GM21576 (cell line): Measurements from ENCODE around the gene EIF4B.

ENCODE experiments used
- ATAC-seq: cut with Tn5 transposase; IDR thresholded peaks from one replicate; pipeline ENCODE4 v1.9.1; 2021; ENCODE audit warnings: mild to moderate bottlenecking, moderate library complexity; ENCODE audit not compliant: unreplicated experiment

Gene EIF4B

DNA sequence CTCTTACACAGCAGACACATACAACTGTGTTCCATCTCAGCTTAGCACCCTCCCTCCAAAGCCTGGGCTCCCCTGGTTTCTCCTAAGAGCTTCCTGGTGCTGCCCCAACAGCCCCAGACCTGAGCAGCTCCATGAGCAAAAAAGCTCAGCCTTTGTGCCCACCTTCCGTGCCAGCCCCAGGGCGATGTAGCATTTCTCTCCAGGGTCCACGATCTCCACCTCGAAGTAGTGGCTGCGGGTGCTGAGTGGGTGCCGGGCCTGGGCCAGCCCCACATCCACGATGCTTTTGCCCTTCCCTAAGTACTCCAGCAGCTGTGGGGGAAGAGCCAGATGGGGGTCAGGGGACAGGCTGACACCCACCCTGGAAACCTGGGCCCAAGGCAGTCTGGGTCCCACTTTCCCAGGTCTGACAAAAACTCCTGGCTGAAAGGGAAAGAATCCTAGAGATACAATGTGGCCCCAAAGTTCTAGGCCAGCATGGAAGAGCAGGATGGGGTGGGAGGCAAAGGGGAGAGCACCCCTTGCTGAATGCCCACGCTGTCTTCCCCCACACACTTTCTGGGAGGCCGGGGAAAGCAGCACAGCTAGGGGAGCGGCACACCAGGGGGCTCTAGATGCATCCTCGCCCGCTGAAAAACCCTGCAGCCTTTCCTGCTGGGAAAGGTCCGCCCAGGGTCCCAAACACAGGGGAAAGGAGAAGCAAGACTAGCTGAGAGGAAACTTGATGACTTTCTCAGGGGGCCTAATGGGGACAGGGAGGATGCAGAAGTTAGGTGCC lies 61.9 kb downstream of the EIF4B start:
- no peak for ATAC-seq

DNA sequence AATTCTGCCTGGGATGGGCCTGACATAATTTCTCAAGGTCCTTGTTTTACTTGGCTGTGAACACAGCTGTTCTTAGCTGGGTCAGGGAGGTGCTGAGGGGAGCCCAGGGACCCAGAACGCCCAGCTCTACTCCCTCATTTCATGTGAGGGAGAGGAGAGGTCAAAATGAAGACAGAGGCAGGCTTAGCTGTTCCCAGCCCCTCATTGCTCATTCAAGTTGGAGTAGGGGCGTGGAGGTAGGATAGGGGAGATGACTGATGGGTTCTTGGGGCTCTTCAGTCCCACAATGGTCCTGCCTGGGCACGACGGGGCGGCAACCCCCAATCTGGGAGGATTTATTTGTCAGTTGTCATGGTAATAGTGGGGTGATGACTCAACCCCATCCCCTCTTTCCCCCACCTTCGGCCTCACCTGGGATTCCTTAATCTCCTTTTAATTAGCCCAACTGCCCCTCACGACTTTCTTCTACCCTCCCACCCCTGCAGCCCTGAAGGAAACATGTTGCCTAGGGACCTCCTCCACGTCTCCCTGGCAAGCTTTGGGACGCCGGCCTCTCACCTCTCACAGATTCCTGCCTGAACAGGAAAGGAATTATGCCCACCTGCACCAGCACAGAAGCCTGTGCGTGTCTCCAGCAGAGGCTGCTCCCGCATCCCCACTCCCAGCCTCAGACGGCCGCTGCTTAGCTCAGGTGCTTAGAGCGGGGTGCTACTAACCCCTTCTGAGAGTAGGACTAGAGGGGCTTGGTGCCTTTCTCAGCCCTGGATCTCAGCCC lies 62.7 kb downstream of the EIF4B start:
- ATAC-seq, result no peak

DNA sequence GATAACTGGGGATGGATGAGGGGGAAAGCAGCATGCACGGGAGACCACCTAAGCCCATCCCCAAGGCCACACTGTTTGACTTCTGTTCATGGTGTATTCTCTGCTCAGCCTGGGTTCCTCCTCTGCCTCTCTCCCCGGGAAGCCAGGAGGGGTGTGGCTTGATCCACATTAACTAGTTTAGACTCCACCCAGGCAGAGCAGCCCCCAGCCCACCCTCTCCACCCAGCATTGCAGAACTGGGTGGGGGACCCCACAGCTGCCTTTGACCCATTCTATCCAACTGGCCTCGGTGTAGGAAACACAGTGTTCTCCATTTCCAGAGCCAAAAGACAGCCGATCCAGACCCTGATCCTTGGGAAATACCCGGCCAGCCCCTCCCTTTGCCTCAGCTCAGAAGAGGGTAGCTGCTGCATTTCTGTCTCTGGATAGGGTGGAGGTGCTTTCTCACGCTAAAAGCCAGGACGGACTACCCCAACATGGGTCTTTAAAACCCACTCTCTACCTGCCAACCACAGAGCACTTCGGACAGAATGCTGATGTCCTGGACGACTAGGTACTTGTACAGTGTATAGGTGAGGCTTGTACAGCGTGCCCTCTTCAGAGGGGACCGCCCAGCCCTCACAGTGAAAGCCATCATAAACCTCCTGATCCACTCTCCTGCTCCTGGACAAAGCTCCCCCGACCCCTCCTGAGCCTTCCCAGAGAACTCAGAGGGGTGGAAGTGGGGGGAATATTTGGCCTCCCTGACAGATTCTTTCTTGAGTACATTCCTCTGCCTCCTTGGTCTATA lies 63.6 kb downstream of the EIF4B start:
- ATAC-seq, result no peak

DNA sequence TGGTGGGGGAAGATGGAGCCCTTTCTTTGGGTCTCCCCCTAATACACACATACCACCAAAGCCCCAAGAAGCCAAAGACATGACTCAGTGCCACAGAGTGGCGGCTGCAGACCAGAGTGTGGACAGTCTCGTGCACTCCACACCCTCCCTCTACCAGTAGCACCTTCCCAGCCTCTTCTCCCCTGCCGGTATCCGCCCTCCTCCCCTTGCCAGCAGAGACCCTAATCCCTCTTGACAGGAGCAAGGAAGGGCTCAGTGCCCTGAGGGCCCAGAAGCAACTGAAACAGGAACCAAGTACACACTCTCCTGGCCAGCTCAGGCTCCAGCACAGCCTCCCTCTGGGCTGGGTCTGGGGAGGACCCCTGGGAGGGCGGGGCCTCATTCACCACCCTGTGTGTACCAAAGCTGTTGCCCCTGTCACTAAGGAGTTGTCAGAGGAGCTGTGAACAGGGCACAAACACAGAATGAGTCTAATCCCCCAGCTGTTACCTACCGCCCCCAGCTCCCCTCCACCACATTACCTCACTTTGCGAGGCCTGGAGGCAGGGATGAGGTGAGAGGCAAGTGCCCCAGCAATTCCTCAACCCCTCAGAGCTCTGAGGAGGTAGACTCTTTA lies 64.7 kb downstream of the EIF4B start:
- ATAC-seq, result no peak

DNA sequence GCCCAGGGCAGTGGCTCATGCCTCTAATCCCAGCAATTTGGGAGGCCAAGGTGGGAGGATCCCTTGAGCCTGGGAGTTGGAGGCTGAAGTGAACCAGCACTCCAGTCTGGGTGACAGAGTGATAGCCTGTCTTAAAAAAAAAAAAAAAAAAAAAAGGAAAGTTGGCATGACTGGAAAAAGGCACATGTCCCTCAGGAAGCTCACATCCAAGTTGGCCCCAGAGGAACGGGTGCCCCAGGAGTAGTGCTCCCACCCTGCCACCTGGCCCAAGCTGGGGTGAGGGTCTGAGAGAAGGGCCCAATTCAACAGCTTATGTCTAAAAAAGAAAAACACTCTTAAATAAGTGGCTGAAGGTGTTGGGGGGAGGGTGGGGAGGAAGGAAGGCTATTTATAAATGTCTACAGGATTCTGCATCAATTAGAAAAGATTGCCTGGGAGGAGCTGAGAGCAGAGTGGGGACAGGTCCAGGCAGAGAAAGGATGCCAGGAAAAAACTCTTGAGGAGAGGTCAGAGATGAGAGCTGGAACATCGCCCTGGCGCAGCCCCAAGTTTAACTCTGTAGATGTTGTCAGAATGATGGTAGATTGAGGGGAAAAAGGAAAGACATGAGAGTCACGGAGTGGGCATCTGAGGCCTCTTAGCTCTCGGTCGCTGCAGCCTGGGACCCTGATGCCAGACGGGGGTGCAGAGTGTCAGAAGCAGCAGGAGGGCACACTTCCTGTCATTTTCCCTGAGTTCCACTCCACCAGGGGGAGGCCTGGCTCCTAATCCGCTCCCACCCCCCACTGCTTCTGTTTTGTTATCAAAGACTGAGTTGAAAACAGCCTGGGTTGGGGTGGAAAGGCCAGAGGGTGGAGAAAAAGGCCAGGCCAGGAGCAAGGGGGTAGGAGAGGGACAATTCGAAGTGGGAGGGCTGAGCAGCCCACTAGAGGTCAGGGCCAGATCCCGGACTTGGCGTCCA lies 65.6 kb downstream of the EIF4B start:
- ATAC-seq, result no peak

DNA sequence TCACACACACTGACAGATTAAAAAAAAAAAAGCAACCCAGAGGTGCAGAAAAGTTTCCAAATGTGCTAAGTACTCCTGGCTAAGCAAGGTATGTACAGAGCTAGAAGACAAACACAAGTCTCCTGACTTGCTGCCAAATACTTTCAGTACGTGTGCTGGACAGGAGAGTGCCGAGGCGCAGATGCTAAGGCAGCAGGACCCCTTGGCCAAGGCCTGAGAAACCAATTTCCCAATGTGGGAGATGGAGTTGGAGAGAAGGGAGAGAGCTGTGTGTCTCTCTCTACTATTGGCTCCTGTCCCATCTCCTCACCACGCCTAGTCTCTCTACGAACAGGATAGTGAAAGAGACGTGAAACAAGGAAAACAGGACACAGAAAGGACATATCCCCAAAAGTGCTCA lies 67.6 kb downstream of the EIF4B start:
- ATAC-seq, result no peak

DNA sequence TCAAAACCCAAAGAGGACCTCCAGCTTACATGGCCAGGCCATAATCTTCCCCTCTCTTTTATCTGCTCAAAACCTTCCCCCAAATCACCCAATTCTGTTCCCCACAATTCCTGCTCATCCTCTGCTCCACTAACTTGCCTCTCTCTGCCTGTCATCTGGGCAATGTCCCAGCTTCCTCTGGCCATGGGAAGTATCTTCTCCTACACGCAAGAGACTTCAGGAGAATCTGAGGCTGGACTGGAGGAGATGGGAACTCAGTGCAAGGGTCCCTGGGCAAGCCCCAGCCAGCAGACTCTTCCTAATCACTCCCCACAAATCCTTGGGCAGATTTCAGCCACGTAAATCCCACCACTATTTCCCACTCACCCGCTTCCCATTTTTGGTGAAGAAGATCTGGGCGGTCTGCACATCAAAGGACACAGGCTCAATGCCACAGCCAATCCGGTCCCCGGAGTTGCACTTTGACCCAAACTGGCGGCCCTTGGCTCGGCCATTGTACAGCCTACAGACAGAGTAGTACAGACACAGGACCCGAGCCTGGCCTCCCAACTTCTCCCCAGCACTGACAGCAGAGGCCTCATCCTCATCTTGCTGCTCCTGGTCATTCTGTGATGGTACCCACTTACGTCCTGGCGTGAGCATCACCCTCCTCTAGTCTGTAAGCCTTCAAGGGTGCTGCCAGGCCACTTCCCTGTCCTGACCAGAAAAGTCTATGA lies 68.2 kb downstream of the EIF4B start:
- ATAC-seq, result no peak

DNA sequence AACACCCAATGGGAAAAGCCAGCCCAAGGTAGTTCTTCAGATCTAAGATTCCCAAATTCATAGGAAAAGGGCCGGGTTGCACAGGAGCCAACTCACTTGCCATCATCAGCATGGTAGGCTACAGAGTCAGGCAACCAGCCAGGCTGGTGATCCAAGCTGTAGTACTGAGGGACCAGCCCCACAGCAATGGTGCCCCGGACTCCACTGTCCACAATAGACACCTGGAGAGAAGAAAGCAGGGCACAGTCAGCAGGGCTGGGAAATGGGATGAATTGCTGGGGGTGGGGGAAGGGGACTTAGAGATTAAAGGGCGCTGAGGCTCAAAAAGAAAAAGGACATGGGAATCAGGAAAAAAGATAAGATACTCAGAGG lies 68.7 kb downstream of the EIF4B start:
- no peak for ATAC-seq

DNA sequence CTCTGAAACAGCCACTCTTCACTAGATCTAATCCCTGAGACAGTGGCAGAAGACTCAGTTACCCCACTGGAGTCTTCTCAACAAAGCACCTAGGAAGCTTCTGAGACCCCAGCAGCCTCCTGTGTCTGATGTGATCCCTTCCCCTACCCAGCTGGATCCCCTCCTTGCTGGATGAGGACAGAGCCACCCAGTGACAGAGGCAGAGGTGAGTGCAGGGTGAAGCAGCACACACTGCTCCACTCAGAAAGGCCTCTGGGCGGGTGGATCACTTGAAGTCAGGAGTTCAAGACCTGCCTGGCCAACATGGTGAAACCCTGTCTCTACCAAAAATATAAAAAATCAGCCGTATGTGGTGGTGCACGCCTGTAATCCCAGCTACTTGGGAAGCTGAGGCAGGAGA lies 70.2 kb downstream of the EIF4B start:
- ATAC-seq, result no peak

DNA sequence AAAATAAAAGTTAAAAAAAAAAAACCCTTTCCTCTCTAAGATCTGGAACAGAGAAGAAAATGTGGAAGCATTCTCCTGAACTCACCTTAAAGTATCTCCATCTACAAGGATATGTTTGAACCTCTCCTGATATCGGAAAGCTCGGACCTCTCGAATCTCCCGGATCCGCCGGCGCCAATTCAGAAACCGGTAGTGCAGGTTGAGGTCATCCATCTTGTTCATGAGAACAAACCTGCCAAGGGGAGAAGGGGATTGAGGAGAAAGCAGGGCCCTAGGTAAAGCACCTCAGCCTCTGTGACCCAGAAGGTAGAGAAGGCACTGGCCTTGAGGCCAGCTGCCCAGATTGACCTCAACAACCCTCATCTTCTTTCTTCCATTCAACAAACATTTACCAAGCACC lies 70.8 kb downstream of the EIF4B start:
- ATAC-seq, result no peak

DNA sequence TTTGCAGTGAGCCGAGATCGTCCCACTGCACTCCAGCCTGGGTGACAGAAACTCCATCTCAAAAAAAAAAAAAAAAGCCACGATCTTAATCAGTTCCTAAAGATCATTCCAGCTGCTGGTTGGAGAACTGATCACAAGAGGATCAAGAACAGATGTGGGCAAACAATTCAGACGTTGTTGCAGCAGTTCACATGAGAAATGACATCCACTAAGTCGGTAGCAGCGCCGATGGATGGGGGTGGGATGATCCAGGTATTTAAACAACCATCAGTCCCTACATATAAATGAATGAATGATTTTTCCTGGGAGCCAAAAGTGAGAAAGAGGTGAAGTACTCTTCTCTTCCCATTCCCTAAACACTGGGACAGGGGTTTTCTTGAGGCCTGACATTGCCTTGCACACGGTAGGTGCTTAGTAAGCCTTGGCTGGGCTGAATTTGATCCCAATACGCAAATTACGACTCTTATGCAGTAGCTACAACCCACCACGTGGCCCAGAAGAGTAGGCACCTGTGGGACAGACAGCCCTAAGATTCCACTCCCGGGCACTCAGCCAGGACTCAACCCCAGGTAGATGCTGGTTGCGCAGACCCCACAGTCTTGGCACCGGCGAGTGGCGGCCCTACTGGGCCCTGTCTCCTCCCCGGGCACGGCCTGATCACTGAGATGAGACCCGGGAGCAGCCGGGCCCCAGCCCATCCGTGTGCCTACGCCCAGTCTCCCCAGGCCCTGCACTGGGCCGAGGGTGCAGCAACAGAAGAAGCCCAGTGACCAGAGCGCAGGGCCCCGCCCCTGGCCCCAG lies 72.4 kb downstream of the EIF4B start:
- ATAC-seq, result no peak

DNA sequence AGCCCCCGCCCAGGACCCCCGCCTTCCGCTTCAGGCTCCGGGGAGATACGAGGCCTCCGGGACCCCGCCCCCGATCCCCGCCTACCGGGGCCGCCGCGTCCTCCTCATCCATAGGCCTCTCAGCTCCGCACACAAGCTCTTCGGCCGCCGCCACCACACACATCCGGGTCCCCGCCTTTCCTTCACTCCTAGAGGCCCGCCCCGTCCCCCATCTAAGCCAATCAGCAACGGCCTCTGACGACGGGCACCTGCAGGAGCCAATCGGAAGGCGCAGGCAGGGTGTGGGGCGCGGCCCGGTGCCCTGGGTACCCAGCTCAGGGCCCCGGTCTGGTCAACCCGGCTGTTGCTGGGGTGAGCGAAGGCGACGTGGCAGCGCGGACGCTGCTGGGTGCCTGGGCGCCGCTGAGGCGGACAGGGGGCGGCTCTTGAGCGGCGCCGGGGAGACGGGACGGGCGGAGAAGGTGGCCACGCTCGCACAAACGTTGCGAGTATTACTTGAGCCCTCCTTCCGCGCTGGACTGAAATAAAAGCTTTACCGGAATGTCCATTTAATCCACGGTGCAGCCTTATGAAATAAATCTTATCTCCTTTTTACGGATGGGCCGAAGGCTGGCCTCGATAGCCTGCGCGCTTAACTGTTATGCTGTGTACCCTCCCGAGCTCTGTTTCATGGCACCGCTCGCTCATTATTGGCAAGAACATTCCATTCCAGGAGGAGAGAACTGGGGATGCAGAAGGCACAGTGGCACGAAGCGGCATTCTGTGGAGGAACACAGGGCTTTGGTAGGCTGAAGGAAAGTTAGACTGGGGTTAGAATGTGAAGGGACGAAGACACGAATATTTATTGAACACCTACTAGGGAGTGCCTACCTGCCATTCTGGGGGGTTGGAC lies 73.2 kb downstream of the EIF4B start, which contains the start of gene SPRYD3:
TSS of gene SPRYD3 (minus strand) at position 165 of the 892 bp plus-strand sequence. CDS start at position 108, 57 bp downstream.
- ATAC-seq, result peak; percentile 99

DNA sequence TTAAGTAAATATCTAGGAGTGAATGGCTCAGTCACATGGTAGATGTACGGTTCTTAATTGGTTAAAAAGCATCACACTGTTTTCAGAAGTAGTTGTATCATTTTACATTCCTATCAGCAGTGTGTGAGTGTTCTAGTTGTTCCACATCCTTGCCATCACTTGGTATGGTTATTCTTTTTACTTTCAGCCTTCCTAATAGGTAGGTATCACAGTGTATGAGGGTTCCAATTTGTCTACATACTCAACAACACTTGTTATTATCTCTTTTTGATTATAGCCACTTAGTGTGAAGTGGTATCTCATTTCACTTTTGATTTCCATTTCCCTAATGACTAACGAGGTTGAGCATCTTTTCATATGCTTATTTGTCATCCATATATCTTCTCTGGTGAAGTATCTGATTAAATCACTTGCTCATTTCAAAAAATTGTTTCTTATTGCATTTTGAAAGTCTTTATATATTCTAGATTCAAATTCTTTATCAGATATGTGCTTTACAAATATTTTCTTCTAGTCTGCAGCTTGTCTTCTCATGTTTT lies 76.5 kb downstream of the EIF4B start:
- no peak for ATAC-seq

DNA sequence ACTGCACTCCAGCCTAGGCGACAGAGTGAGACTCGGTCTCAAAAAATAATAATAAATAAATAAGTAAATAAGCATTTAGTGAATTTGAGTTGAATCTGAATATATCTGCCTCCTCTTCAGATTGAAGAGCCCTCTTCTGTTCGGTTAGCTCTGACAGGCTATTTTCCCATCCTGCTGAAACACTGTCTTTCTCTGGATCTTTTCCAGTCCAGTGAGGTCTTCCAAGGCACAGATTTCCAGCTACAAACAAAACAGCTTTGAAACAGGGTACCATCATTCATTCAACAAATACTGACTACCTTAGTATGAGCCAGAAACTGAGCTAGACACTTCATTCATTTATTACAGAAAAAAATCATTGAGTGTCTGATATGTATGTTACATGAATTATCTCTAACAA lies 80.1 kb downstream of the EIF4B start:
- ATAC-seq, result no peak

DNA sequence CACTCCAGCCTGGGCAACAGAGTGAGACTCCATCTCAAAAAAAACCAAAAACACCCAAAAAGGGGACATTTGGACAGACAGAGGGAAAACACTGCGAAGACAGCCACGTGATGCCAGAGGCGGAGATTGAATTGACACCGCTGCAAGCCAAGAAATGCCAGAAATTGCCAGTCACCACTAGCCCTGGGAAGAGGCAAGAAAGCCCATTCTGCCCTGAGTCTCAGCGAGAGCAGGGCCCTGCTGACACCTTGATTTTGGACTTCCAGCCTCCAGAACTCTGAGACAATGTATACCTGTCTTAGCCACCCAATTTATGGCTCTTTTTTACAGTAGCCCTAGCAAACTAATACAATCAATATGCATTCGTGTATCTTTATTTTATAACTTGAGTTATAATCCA lies 83.8 kb downstream of the EIF4B start:
- no peak for ATAC-seq

DNA sequence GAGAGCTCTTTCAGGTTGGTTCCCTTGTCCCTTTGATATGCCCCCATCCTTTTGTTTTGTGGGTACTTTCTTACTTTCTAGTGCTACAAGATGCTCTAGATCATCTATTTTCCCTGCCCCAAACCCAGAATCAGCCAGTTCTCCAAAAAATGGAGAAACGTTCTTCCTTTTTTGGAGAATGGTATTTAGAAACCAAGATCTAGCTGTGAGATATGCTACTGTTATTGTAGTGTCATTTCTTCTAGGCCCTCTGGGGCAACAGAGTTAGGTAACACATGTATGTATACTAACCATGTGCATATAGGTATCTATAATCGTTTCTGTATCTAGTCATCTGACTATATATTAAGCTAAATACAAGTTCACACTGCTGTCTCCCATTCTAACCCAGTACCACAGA lies 84.3 kb downstream of the EIF4B start:
- ATAC-seq, result no peak

DNA sequence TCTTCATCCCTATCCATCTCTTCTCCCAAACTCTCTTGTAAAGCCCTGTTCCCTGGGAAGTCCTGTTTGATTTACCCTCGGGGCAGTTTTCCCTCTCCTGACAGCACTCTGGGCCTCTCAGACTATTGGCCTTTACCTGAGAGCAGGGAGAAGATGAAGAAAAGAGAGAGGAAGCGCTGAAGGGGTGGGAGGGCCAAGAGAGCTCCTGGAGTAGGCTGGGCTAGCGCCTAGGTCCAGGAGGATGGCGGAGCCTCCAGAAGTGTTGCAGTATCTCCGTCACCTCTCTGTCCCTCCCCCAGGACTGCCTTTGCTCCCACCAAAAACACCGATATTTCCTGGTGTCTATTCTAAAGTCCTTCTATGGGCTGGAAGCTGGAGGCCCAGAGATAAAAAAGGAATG lies 85.5 kb downstream of the EIF4B start:
- no peak for ATAC-seq
